HEK293T (cell line): ENCODE data around the gene RNASEH2A.

ENCODE experiments used
- CTCF ChIA-PET: fragments of 350-600 bp; formaldehyde crosslinking; extraction: SDS; loops from one replicate; lab custom pipeline; 2021; ENCODE audit warnings: antibody characterized with exemption, inconsistent platforms; lab: Yijun Ruan, JAX
- POLR2A ChIA-PET: fragments of 350-600 bp; formaldehyde crosslinking; extraction: SDS; loops from one replicate; lab custom pipeline; 2020; ENCODE audit warnings: antibody characterized with exemption, inconsistent platforms; lab: Yijun Ruan, JAX
- DNase-seq: peaks from one replicate; pipeline ENCODE4 v3.0.0; 2012; ENCODE audit warnings: mixed read lengths; ENCODE audit errors: extremely low spot score
- ARNT ChIP-seq: fragments of 450-650 bp; IDR thresholded peaks from 2 replicates; pipeline ENCODE4 v1.6.1; 2017; ENCODE audit warnings: mild to moderate bottlenecking
- BHLHE40 ChIP-seq: fragments of 450-650 bp; IDR thresholded peaks from 2 replicates; pipeline ENCODE4 v1.6.1; 2016; ENCODE audit warnings: mild to moderate bottlenecking, moderate library complexity, borderline replicate concordance
- CTBP1 ChIP-seq: fragments of 450-650 bp; IDR thresholded peaks from 2 replicates; pipeline ENCODE4 v1.6.1; 2016; ENCODE audit warnings: borderline replicate concordance
- ELF4 ChIP-seq: fragments of 450-650 bp; IDR thresholded peaks from 2 replicates; pipeline ENCODE4 v1.6.1; 2017; ENCODE audit warnings: antibody characterized with exemption
- FOXA1 ChIP-seq: fragments of 450-650 bp; IDR thresholded peaks from 2 replicates; pipeline ENCODE4 v1.6.1; 2016; ENCODE audit warnings: mild to moderate bottlenecking
- FOXK2 ChIP-seq: fragments of 450-650 bp; IDR thresholded peaks from 2 replicates; pipeline ENCODE4 v1.6.1; 2016; ENCODE audit warnings: mild to moderate bottlenecking
- FOXM1 ChIP-seq: fragments of 450-650 bp; IDR thresholded peaks from 2 replicates; pipeline ENCODE4 v1.6.1; 2017; ENCODE audit warnings: mild to moderate bottlenecking, borderline replicate concordance
- HDGF ChIP-seq: fragments of 450-650 bp; IDR thresholded peaks from 2 replicates; pipeline ENCODE4 v1.6.1; 2017; ENCODE audit warnings: antibody characterized with exemption, borderline replicate concordance
- L3MBTL2 ChIP-seq: fragments of 450-650 bp; conservative IDR thresholded peaks from 2 replicates; pipeline ENCODE4 v1.6.1; 2016; ENCODE audit warnings: mild to moderate bottlenecking
- LEF1 ChIP-seq: fragments of 450-650 bp; IDR thresholded peaks from 2 replicates; pipeline ENCODE4 v1.6.1; 2017; ENCODE audit warnings: mild to moderate bottlenecking, borderline replicate concordance
- NFRKB ChIP-seq: fragments of 450-650 bp; IDR thresholded peaks from 2 replicates; pipeline ENCODE4 v1.6.1; 2016; ENCODE audit warnings: mild to moderate bottlenecking, moderate library complexity
- PKNOX1 ChIP-seq: fragments of 450-650 bp; IDR thresholded peaks from 2 replicates; pipeline ENCODE4 v1.6.1; 2016
- SP1 ChIP-seq: fragments of 450-650 bp; IDR thresholded peaks from 2 replicates; pipeline ENCODE4 v1.6.1; 2017
- SUZ12 ChIP-seq: fragments of 450-650 bp; IDR thresholded peaks from 2 replicates; pipeline ENCODE4 v1.6.1; 2016; ENCODE audit warnings: mild to moderate bottlenecking
- TARDBP ChIP-seq: fragments of 450-650 bp; IDR thresholded peaks from 2 replicates; pipeline ENCODE4 v1.6.1; 2016
- ZNF384 ChIP-seq: fragments of 450-650 bp; IDR thresholded peaks from 2 replicates; pipeline ENCODE4 v1.6.1; 2016

The RNASEH2A gene

GRCh38 chr19:12789904-12790619 is 16.3 kb upstream of the RNASEH2A start:
- POLR2A ChIA-PET = interaction anchor here (1.2 to 3.6 kb wide), 2 partner anchors 11 to 12 kb away, joined by 3 to 55 read pairs; no protein-coding TSS in a partner anchor

GRCh38 chr19:12790628-12791344 is 15.6 kb upstream of the RNASEH2A start:
- ChIA-PET POLR2A (interaction anchor here (1.2 to 3.6 kb wide), 8 partner anchors 8 to 57 kb away, joined by 5 to 55 read pairs (median 11); partner anchors contain the start of genes GET3, RNASEH2A, THSD8 and TRIR), CTCF (interaction anchor here (0.7 to 3.3 kb wide), 4 partner anchors 13 to 303 kb away, joined by 3 to 23 read pairs (median 11); no protein-coding TSS in a partner anchor)
- no peak for DNase-seq
- TF ChIP-seq BHLHE40 = no peak
- TF ChIP-seq CTBP1 = no peak
- no peak for TF ChIP-seq ARNT
- no peak for TF ChIP-seq ZNF384
- no peak for TF ChIP-seq SP1
- TF ChIP-seq ELF4 = no peak
- no peak for TF ChIP-seq FOXA1

More at GRCh38 chr19:12789904-12790619, 16.3 kb upstream of the RNASEH2A start:
- DNase-seq = peak; percentile 77
- TF ChIP-seq FOXK2 (no peak), HDGF (no peak), FOXM1 (no peak), PKNOX1 (no peak), LEF1 (no peak), ELF4 (no peak), ARNT (no peak), TARDBP (no peak), SUZ12 (no peak), FOXA1 (no peak), BHLHE40 (no peak), CTBP1 (no peak), ZNF384 (no peak), SP1 (no peak), NFRKB (no peak)
- CTCF ChIA-PET = interaction anchor here (0.7 to 1.4 kb wide), 2 partner anchors 13 to 304 kb away, joined by 3 to 6 read pairs; no protein-coding TSS in a partner anchor

DNA sequence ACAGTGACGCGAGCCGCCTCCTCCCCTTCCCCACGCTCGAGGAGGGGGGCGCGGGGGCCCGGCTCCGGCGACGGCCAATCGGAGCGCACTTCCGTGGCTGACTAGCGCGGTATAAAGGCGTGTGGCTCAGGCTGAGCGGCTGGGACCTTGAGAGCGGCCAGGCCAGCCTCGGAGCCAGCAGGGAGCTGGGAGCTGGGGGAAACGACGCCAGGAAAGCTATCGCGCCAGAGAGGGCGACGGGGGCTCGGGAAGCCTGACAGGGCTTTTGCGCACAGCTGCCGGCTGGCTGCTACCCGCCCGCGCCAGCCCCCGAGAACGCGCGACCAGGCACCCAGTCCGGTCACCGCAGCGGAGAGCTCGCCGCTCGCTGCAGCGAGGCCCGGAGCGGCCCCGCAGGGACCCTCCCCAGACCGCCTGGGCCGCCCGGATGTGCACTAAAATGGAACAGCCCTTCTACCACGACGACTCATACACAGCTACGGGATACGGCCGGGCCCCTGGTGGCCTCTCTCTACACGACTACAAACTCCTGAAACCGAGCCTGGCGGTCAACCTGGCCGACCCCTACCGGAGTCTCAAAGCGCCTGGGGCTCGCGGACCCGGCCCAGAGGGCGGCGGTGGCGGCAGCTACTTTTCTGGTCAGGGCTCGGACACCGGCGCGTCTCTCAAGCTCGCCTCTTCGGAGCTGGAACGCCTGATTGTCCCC is 14.9 kb upstream of the RNASEH2A start, which contains the start of gene JUNB:
Gene JUNB (plus strand): TSS at position 142 of the 706 bp plus-strand sequence. CDS start 286 bp downstream, at position 428.
- TF ChIP-seq NFRKB = no peak
- no peak for TF ChIP-seq LEF1
- TF ChIP-seq FOXM1 = peak; percentile 83
- TF ChIP-seq ELF4 = peak; percentile 80
- TF ChIP-seq L3MBTL2 = peak; percentile 7; the same call in 1 of the 2 replicates
- POLR2A ChIA-PET = interaction anchor here (0.7 to 3.6 kb wide), 15 partner anchors 9 to 110 kb away, joined by 3 to 55 read pairs (median 6); partner anchors contain the start of genes DNASE2, GET3, RNASEH2A and THSD8
- CTCF ChIA-PET = interaction anchor here (1.1 to 3.3 kb wide), 4 partner anchors 14 to 227 kb away, joined by 3 to 23 read pairs (median 17); no protein-coding TSS in a partner anchor
- peak; percentile 74 for DNase-seq

GRCh38 chr19:12792051-12792852 is 14.1 kb upstream of the RNASEH2A start:
- TF ChIP-seq FOXA1 (no peak), ELF4 (no peak), L3MBTL2 (peak; percentile 64; the same call in 1 of the 2 replicates), PKNOX1 (no peak), FOXM1 (no peak)
- ChIA-PET POLR2A (interaction anchor here (0.6 to 3.6 kb wide), 20 partner anchors 9 to 111 kb away, joined by 3 to 55 read pairs (median 4); partner anchors contain the start of genes DHPS, DNASE2, GET3 and RNASEH2A), CTCF (interaction anchor here (0.7 to 3.3 kb wide), 6 partner anchors 9 to 228 kb away, joined by 3 to 23 read pairs (median 11); no protein-coding TSS in a partner anchor)
- DNase-seq = no peak

- DNase-seq = no peak
- TF ChIP-seq ZNF384 = no peak
- no peak for TF ChIP-seq NFRKB
- CTCF ChIA-PET = interaction anchor here (0.6 to 3.3 kb wide), 7 partner anchors 15 to 35 kb away, joined by 3 to 23 read pairs (median 7); no protein-coding TSS in a partner anchor
- POLR2A ChIA-PET = interaction anchor here (0.6 to 3.6 kb wide), 11 partner anchors 10 to 112 kb away, joined by 3 to 55 read pairs (median 7); partner anchors contain the start of genes DHPS, GET3 and RNASEH2A
Measured at GRCh38 chr19:12792853-12793289, 13.5 kb upstream of the RNASEH2A start.
